HepG2 (cell line): ENCODE results near the gene RGS19. TPM values are rescaled to one million over a fixed set of nuclear protein-coding genes. Genes with fewer than 3 reads are reported as not detected.

Experiments used
- AKAP8 ChIP-seq: sonication (generic); formaldehyde crosslinking; IDR thresholded peaks from 2 replicates; pipeline ENCODE4 v1.5.1; 2020; ENCODE audit warnings: mild to moderate bottlenecking, missing genetic modification reagents
- ARID2 ChIP-seq: sonication (generic); formaldehyde crosslinking; IDR thresholded peaks from 2 replicates; pipeline ENCODE4 v1.8.1; 2022; ENCODE audit warnings: mild to moderate bottlenecking, missing genetic modification reagents, borderline replicate concordance
- PHB2 ChIP-seq: fragments of 450-650 bp; IDR thresholded peaks from 2 replicates; pipeline ENCODE4 v1.6.1; 2018; ENCODE audit not compliant: partially characterized antibody
- SP4 ChIP-seq: sonication (generic); formaldehyde crosslinking; IDR thresholded peaks from 2 replicates; pipeline ENCODE4 v1.8.1; 2023; ENCODE audit warnings: mild to moderate bottlenecking, missing genetic modification reagents
- TOE1 ChIP-seq: sonication (generic); formaldehyde crosslinking; IDR thresholded peaks from 2 replicates; pipeline ENCODE4 v1.4.0; 2020; ENCODE audit warnings: mild to moderate bottlenecking, missing genetic modification reagents
- ZNF362 ChIP-seq: sonication (generic); formaldehyde crosslinking; IDR thresholded peaks from 2 replicates; pipeline ENCODE4 v1.4.0; 2020; ENCODE audit warnings: missing genetic modification reagents, mild to moderate bottlenecking, borderline replicate concordance
- ZNF543 ChIP-seq: sonication (generic); formaldehyde crosslinking; IDR thresholded peaks from 2 replicates; pipeline ENCODE4 v1.4.0; 2020; ENCODE audit warnings: mild to moderate bottlenecking, missing genetic modification reagents
- ZNF563 ChIP-seq: sonication (generic); formaldehyde crosslinking; IDR thresholded peaks from 2 replicates; pipeline ENCODE4 v1.8.0; 2022; ENCODE audit warnings: mild to moderate bottlenecking, moderate library complexity, missing genetic modification reagents
- polyA plus RNA-seq, 8 experiments: library from polyadenylated mRNA; depleted of rRNA in 3 of 8; stranded (reverse) in 7 of 8; unstranded in 1 of 8; fragments of >200 nt; fragmentation: Illumina TruSeq in 4 of 8; extraction: Trizol in 4 of 8; gene quantifications; 2 replicates each; pipeline versions ENCODE4 v1.2.1 to v1.2.3, GENCODE V29; 2011 to 2016; ENCODE audit warnings: low read depth in 4 of 8, missing spikeins in 1 of 8, mixed read lengths in 1 of 8; ENCODE audit not compliant: insufficient read depth in 1 of 8
- total RNA-seq, 5 experiments: library from RNA; depleted of rRNA; stranded (reverse); fragments of >200 nt; fragmentation: Illumina TruSeq; extraction: Trizol; gene quantifications; 2 replicates each; pipeline ENCODE4 v1.2.3, GENCODE V29; 2016; ENCODE audit warnings: low read depth in 1 of 5
- TF ChIP-seq, protein P1 (sequence below): sonication (generic); formaldehyde crosslinking; IDR thresholded peaks from 2 replicates; pipeline ENCODE4 v1.8.1; 2023; ENCODE audit warnings: missing genetic modification reagents, inconsistent platforms, borderline replicate concordance
- TF ChIP-seq, protein P2 (sequence below): sonication (generic); formaldehyde crosslinking; IDR thresholded peaks from 2 replicates; pipeline ENCODE4 v1.4.0; 2020; ENCODE audit warnings: missing genetic modification reagents, borderline replicate concordance
- TF ChIP-seq, protein P3 (sequence below): sonication (generic); formaldehyde crosslinking; IDR thresholded peaks from 2 replicates; pipeline ENCODE4 v1.9.0; 2022; ENCODE audit warnings: missing genetic modification reagents, mild to moderate bottlenecking, borderline replicate concordance
- TF ChIP-seq, protein P4 (sequence below): sonication (generic); formaldehyde crosslinking; IDR thresholded peaks from 2 replicates; pipeline ENCODE4 v1.5.1; 2020; ENCODE audit warnings: mild to moderate bottlenecking, missing genetic modification reagents, moderate library complexity
- TF ChIP-seq, protein P5 (sequence below): sonication (generic); formaldehyde crosslinking; IDR thresholded peaks from 2 replicates; pipeline ENCODE4 v1.9.0; 2021; ENCODE audit warnings: missing genetic modification reagents, mild to moderate bottlenecking, borderline replicate concordance

The RGS19 gene
- total and polyA plus RNA-seq, 2 of the 13 experiments (the other 11 are each of a cell fraction or from before 2014, with no cell fraction given), result 10.7 to 11.9 TPM

DNA sequence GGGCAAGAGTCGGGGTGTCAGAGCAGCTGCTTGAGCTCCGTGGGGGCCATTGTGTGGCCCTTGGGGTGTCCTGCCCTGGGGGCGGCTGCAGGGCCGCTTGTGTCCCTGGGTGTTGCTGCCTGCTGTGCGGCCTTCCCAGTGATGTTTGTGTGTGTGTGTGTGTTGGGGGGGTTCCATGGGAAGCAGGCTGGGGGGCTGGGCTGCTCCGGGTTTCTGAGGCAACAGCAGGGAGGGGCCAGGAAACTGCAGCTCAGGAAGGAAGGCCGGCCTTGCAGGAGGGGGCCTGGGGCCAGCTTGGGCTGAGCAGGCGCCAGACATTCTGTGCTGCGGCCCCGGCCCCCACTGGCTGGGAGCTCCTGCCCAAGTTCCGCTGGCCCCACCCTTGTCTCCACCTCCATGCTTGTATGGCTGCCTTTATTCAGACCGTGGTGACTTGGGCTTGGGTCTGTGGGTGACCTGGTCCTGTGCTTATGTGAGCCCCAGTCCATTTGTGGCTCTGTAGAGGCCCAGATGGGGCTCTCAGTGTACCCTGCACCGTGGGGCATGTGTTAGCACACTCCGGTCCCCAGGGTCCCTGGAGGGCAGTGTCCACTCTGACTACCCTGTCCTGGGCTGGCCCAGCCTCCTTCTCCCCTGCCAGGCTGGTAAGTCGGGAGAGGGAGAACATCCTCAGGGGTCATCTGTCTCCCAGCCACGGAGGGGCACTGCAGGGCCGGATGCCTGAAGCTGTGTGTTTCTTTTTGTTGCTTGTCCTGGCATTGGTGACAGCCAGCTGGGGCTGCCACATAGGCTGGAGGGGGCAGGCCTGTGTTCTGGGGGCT lies 25.3 kb downstream of the RGS19 start (continued):
- TF ChIP-seq, protein P1, sequence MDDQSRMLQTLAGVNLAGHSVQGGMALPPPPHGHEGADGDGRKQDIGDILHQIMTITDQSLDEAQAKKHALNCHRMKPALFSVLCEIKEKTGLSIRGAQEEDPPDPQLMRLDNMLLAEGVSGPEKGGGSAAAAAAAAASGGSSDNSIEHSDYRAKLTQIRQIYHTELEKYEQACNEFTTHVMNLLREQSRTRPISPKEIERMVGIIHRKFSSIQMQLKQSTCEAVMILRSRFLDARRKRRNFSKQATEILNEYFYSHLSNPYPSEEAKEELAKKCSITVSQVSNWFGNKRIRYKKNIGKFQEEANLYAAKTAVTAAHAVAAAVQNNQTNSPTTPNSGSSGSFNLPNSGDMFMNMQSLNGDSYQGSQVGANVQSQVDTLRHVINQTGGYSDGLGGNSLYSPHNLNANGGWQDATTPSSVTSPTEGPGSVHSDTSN (CRISPR knock-in tag), result no peak
- TF ChIP-seq, protein P2, sequence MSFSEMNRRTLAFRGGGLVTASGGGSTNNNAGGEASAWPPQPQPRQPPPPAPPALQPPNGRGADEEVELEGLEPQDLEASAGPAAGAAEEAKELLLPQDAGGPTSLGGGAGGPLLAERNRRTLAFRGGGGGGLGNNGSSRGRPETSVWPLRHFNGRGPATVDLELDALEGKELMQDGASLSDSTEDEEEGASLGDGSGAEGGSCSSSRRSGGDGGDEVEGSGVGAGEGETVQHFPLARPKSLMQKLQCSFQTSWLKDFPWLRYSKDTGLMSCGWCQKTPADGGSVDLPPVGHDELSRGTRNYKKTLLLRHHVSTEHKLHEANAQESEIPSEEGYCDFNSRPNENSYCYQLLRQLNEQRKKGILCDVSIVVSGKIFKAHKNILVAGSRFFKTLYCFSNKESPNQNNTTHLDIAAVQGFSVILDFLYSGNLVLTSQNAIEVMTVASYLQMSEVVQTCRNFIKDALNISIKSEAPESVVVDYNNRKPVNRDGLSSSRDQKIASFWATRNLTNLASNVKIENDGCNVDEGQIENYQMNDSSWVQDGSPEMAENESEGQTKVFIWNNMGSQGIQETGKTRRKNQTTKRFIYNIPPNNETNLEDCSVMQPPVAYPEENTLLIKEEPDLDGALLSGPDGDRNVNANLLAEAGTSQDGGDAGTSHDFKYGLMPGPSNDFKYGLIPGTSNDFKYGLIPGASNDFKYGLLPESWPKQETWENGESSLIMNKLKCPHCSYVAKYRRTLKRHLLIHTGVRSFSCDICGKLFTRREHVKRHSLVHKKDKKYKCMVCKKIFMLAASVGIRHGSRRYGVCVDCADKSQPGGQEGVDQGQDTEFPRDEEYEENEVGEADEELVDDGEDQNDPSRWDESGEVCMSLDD (CRISPR knock-in tag), result peak; percentile 68; the same call in 1 of the 2 replicates
- TF ChIP-seq, protein P3, sequence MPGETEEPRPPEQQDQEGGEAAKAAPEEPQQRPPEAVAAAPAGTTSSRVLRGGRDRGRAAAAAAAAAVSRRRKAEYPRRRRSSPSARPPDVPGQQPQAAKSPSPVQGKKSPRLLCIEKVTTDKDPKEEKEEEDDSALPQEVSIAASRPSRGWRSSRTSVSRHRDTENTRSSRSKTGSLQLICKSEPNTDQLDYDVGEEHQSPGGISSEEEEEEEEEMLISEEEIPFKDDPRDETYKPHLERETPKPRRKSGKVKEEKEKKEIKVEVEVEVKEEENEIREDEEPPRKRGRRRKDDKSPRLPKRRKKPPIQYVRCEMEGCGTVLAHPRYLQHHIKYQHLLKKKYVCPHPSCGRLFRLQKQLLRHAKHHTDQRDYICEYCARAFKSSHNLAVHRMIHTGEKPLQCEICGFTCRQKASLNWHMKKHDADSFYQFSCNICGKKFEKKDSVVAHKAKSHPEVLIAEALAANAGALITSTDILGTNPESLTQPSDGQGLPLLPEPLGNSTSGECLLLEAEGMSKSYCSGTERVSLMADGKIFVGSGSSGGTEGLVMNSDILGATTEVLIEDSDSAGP (CRISPR knock-in tag), result peak; percentile 77
- TF ChIP-seq, protein P4, sequence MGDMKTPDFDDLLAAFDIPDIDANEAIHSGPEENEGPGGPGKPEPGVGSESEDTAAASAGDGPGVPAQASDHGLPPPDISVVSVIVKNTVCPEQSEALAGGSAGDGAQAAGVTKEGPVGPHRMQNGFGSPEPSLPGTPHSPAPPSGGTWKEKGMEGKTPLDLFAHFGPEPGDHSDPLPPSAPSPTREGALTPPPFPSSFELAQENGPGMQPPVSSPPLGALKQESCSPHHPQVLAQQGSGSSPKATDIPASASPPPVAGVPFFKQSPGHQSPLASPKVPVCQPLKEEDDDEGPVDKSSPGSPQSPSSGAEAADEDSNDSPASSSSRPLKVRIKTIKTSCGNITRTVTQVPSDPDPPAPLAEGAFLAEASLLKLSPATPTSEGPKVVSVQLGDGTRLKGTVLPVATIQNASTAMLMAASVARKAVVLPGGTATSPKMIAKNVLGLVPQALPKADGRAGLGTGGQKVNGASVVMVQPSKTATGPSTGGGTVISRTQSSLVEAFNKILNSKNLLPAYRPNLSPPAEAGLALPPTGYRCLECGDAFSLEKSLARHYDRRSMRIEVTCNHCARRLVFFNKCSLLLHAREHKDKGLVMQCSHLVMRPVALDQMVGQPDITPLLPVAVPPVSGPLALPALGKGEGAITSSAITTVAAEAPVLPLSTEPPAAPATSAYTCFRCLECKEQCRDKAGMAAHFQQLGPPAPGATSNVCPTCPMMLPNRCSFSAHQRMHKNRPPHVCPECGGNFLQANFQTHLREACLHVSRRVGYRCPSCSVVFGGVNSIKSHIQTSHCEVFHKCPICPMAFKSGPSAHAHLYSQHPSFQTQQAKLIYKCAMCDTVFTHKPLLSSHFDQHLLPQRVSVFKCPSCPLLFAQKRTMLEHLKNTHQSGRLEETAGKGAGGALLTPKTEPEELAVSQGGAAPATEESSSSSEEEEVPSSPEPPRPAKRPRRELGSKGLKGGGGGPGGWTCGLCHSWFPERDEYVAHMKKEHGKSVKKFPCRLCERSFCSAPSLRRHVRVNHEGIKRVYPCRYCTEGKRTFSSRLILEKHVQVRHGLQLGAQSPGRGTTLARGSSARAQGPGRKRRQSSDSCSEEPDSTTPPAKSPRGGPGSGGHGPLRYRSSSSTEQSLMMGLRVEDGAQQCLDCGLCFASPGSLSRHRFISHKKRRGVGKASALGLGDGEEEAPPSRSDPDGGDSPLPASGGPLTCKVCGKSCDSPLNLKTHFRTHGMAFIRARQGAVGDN (CRISPR knock-in tag), result peak; percentile 71
- peak; percentile 60 for TF ChIP-seq SP4 (CRISPR knock-in tag)
- TF ChIP-seq ARID2 (CRISPR knock-in tag), result no peak
- TF ChIP-seq ZNF543 (CRISPR knock-in tag), result peak; percentile 92
- no peak for TF ChIP-seq TOE1 (CRISPR knock-in tag)
- TF ChIP-seq, protein P5, sequence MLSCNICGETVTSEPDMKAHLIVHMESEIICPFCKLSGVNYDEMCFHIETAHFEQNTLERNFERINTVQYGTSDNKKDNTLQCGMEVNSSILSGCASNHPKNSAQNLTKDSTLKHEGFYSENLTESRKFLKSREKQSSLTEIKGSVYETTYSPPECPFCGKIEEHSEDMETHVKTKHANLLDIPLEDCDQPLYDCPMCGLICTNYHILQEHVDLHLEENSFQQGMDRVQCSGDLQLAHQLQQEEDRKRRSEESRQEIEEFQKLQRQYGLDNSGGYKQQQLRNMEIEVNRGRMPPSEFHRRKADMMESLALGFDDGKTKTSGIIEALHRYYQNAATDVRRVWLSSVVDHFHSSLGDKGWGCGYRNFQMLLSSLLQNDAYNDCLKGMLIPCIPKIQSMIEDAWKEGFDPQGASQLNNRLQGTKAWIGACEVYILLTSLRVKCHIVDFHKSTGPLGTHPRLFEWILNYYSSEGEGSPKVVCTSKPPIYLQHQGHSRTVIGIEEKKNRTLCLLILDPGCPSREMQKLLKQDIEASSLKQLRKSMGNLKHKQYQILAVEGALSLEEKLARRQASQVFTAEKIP, result no peak
- TF ChIP-seq ZNF563 (CRISPR knock-in tag), result peak; percentile 22; the same call in 1 of the 2 replicates
- no peak for TF ChIP-seq PHB2
- peak; percentile 94 for TF ChIP-seq AKAP8 (CRISPR knock-in tag)
- TF ChIP-seq ZNF362 (CRISPR knock-in tag), result 0 out of 2 replicates have a peak, but pooled peaks have one; percentile 31
